HEK293 (cell line): Measurements from ENCODE around the gene MATN1.

Experiments used
- CTCF ChIA-PET: fragments of 350-600 bp; formaldehyde crosslinking; extraction: SDS; loops from one replicate; lab custom pipeline; 2021; ENCODE audit warnings: antibody characterized with exemption; lab: Yijun Ruan, JAX
- POLR2A ChIA-PET: fragments of 300-600 bp; formaldehyde crosslinking; extraction: SDS; loops from one replicate; lab custom pipeline; 2020; ENCODE audit warnings: antibody characterized with exemption, inconsistent platforms; lab: Yijun Ruan, JAX
- H3K27ac ChIP-seq: fragments of 200-500 bp; sonication (Bioruptor generic); 2 replicates; pipeline ENCODE4 v1.5.1; 2014; ENCODE audit warnings: low read depth, low read length, control low read depth, inconsistent platforms; ENCODE audit errors: extremely low read depth
- H3K36me3 ChIP-seq, 2 experiments: fragments of 200-500 bp in 1 of 2; sonication (Bioruptor generic) in 1 of 2; 1 replicate in 1 of 2; 2 replicates in 1 of 2; pipeline ENCODE4 v1.5.1; 2014 to 2017; ENCODE audit warnings: inconsistent platforms in 2 of 2, low read length in 2 of 2; ENCODE audit not compliant: control insufficient read depth in 2 of 2, insufficient read depth in 1 of 2
- H3K4me1 ChIP-seq: fragments of 200-500 bp; sonication (Bioruptor generic); 2 replicates; pipeline ENCODE4 v1.5.1; 2014; ENCODE audit warnings: mild to moderate bottlenecking, low read length, inconsistent platforms; ENCODE audit not compliant: control insufficient read depth, insufficient read depth
- H3K4me3 ChIP-seq: 2 replicates; pipeline ENCODE4 v1.5.1; 2011; ENCODE audit warnings: low read depth, mild to moderate bottlenecking, control low read depth, low read length, moderate library complexity
- H3K9me3 ChIP-seq: fragments of 200-500 bp; sonication (Bioruptor generic); 2 replicates; pipeline ENCODE4 v1.5.1; 2014; ENCODE audit warnings: low read depth, low read length, inconsistent platforms; ENCODE audit not compliant: control insufficient read depth, insufficient read depth
- EGR2 ChIP-seq: fragments of 450-650 bp; formaldehyde crosslinking; IDR thresholded peaks from 2 replicates; pipeline ENCODE4 v1.5.1; 2016; ENCODE audit warnings: low read depth, missing biosample characterization, missing genetic modification characterization
- MZF1 ChIP-seq: fragments of 450-650 bp; formaldehyde crosslinking; IDR thresholded peaks from 2 replicates; pipeline ENCODE4 v1.5.1; 2017; ENCODE audit warnings: missing biosample characterization, missing genetic modification characterization, borderline replicate concordance
- SCRT1 ChIP-seq: fragments of 450-650 bp; formaldehyde crosslinking; IDR thresholded peaks from 2 replicates; pipeline ENCODE4 v1.5.1; 2016; ENCODE audit warnings: missing biosample characterization, missing genetic modification characterization, borderline replicate concordance
- ZIC2 ChIP-seq: fragments of 450-650 bp; formaldehyde crosslinking; IDR thresholded peaks from 2 replicates; pipeline ENCODE4 v1.5.1; 2016; ENCODE audit warnings: missing biosample characterization, missing genetic modification characterization
- ZNF140 ChIP-seq: fragments of 450-650 bp; formaldehyde crosslinking; IDR thresholded peaks from 2 replicates; pipeline ENCODE4 v1.5.1; 2016; ENCODE audit warnings: missing biosample characterization, missing genetic modification characterization
- ZNF248 ChIP-seq: fragments of 450-650 bp; formaldehyde crosslinking; IDR thresholded peaks from 2 replicates; pipeline ENCODE4 v1.5.1; 2017; ENCODE audit warnings: missing biosample characterization, missing genetic modification characterization
- ZNF501 ChIP-seq: fragments of 450-650 bp; formaldehyde crosslinking; IDR thresholded peaks from 2 replicates; pipeline ENCODE4 v1.5.1; 2016; ENCODE audit warnings: missing biosample characterization, missing genetic modification characterization
- ZNF585B ChIP-seq: fragments of 450-650 bp; formaldehyde crosslinking; IDR thresholded peaks from 2 replicates; pipeline ENCODE4 v1.5.1; 2016; ENCODE audit warnings: missing biosample characterization, missing genetic modification characterization
- ZNF621 ChIP-seq: fragments of 450-650 bp; formaldehyde crosslinking; IDR thresholded peaks from 2 replicates; pipeline ENCODE4 v1.5.1; 2017; ENCODE audit warnings: missing biosample characterization, missing genetic modification characterization
- ZNF626 ChIP-seq: fragments of 450-650 bp; sonication (Bioruptor Pico); formaldehyde crosslinking; IDR thresholded peaks from 2 replicates; pipeline ENCODE4 v1.5.1; 2018; ENCODE audit warnings: missing biosample characterization, missing genetic modification characterization, inconsistent platforms
- ZNF792 ChIP-seq: fragments of 450-650 bp; formaldehyde crosslinking; IDR thresholded peaks from 2 replicates; pipeline ENCODE4 v1.5.1; 2016; ENCODE audit warnings: missing biosample characterization, missing genetic modification characterization
- TF ChIP-seq, protein P1 (sequence below): fragments of 450-650 bp; formaldehyde crosslinking; IDR thresholded peaks from 2 replicates; pipeline ENCODE4 v1.5.1; 2016; ENCODE audit warnings: missing biosample characterization, missing genetic modification characterization
- TF ChIP-seq, protein P2 (sequence below): fragments of 450-650 bp; formaldehyde crosslinking; IDR thresholded peaks from 2 replicates; pipeline ENCODE4 v1.5.1; 2016; ENCODE audit warnings: missing biosample characterization, missing genetic modification characterization
- TF ChIP-seq, protein P3 (sequence below): fragments of 450-650 bp; formaldehyde crosslinking; IDR thresholded peaks from 2 replicates; pipeline ENCODE4 v1.5.1; 2016; ENCODE audit warnings: missing biosample characterization, missing genetic modification characterization
- TF ChIP-seq, protein P4 (sequence below): fragments of 450-650 bp; formaldehyde crosslinking; IDR thresholded peaks from 2 replicates; pipeline ENCODE4 v1.5.1; 2016; ENCODE audit warnings: missing biosample characterization, missing genetic modification characterization
- TF ChIP-seq, protein P5 (sequence below): fragments of 450-650 bp; formaldehyde crosslinking; IDR thresholded peaks from 2 replicates; pipeline ENCODE4 v1.5.1; 2017; ENCODE audit warnings: missing biosample characterization, mild to moderate bottlenecking, missing genetic modification characterization, moderate library complexity
- TF ChIP-seq, protein P6 (sequence below): fragments of 450-650 bp; formaldehyde crosslinking; IDR thresholded peaks from 2 replicates; pipeline ENCODE4 v1.5.1; 2016; ENCODE audit warnings: missing biosample characterization, missing genetic modification characterization
- TF ChIP-seq, protein P7 (sequence below): fragments of 450-650 bp; formaldehyde crosslinking; IDR thresholded peaks from 2 replicates; pipeline ENCODE4 v1.5.1; 2017; ENCODE audit warnings: missing biosample characterization, missing genetic modification characterization

The MATN1 gene

DNA sequence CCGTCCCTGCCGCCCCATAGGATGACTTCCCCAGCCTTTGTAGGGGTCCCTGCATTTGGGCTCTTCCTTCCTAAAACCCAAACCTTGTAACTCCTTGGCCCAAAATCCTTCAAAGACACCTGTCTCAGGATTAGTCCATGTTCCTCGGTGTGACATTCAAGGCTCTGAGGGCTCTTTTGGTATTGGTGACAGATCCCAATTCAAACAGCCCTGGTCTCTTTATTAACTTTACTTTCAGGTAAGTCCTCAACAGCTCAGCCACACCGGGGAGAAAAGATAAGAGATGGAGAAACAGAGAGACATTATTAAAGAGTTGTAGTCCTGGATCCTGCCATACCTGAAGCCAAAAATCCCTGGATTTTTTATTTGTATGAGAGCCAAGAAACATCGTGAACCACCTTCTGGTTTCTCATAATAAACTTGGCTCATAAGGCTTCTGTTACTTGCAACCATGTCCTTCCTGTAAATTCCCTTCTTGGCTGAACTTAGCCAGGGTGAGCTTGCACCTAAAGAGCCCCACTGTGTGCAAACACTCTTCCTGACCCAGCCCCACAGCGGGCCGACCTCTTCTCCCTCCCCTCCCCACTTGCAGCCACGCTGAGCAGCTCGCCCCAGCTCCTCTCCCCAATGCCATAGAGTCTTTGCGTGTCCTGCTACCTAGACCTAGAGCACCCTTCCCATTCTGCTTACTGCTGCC, 7.9 kb upstream of the MATN1 start (continued):
- TF ChIP-seq, protein P1, sequence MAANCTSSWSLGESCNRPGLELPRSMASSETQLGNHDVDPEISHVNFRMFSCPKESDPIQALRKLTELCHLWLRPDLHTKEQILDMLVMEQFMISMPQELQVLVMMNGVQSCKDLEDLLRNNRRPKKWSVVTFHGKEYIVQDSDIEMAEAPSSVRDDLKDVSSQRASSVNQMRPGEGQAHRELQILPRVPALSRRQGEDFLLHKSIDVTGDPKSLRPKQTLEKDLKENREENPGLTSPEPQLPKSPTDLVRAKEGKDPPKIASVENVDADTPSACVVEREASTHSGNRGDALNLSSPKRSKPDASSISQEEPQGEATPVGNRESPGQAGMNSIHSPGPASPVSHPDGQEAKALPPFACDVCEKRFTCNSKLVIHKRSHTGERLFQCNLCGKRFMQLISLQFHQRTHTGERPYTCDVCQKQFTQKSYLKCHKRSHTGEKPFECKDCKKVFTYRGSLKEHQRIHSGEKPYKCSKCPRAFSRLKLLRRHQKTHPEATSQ (tag by site-specific recombination), result no peak
- TF ChIP-seq ZNF501 (tag by site-specific recombination) (no peak), SCRT1 (tag by site-specific recombination) (no peak), EGR2 (tag by site-specific recombination) (no peak), ZNF248 (tag by site-specific recombination) (no peak)
- TF ChIP-seq, protein P2, sequence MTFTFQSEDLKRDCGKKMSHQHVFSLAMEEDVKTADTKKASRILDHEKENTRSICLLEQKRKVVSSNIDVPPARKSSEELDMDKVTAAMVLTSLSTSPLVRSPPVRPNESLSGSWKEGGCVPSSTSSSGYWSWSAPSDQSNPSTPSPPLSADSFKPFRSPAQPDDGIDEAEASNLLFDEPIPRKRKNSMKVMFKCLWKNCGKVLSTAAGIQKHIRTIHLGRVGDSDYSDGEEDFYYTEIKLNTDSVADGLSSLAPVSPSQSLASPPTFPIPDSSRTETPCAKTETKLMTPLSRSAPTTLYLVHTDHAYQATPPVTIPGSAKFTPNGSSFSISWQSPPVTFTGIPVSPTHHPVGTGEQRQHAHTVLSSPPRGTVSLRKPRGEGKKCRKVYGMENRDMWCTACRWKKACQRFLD, result no peak
- TF ChIP-seq, protein P3, sequence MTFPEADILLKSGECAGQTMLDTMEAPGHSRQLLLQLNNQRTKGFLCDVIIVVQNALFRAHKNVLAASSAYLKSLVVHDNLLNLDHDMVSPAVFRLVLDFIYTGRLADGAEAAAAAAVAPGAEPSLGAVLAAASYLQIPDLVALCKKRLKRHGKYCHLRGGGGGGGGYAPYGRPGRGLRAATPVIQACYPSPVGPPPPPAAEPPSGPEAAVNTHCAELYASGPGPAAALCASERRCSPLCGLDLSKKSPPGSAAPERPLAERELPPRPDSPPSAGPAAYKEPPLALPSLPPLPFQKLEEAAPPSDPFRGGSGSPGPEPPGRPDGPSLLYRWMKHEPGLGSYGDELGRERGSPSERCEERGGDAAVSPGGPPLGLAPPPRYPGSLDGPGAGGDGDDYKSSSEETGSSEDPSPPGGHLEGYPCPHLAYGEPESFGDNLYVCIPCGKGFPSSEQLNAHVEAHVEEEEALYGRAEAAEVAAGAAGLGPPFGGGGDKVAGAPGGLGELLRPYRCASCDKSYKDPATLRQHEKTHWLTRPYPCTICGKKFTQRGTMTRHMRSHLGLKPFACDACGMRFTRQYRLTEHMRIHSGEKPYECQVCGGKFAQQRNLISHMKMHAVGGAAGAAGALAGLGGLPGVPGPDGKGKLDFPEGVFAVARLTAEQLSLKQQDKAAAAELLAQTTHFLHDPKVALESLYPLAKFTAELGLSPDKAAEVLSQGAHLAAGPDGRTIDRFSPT, result no peak
- TF ChIP-seq, protein P4, sequence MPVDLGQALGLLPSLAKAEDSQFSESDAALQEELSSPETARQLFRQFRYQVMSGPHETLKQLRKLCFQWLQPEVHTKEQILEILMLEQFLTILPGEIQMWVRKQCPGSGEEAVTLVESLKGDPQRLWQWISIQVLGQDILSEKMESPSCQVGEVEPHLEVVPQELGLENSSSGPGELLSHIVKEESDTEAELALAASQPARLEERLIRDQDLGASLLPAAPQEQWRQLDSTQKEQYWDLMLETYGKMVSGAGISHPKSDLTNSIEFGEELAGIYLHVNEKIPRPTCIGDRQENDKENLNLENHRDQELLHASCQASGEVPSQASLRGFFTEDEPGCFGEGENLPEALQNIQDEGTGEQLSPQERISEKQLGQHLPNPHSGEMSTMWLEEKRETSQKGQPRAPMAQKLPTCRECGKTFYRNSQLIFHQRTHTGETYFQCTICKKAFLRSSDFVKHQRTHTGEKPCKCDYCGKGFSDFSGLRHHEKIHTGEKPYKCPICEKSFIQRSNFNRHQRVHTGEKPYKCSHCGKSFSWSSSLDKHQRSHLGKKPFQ, result no peak

DNA sequence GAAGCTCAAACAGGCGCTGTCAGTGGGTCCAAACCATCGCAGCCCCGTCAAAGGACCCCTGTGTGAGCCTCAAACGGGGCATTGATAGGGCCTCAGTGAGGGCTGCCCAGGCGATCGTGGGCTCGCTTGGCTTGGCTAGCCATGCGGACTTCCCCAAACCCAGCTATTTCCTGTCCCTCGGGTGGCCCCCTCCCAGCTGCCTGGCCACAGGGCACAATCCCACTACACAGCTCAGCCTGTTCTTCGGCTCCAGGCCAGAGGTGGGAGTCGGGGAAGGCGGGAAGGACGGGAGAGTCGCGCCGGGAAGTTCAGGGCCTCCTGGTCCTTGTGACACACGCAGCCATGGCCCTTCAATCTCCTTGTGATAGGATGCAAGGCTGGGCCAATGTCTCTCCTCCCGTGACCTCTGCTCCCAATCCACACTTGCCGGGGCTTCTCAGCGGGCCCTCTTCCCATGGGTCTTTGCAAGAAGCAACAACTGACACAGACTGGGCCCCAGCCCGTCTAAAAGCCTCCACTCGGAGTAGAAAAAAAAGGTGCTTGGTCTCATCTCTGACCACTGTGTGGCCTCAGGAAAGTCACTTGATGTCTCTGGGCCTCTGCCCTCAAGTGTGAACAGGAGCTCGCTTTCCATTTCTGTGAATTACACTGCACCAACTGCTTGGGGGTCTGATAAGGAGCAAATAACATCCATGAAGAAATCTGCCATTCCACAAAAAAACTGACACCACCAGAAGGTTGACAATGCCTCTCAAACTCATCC, 7.1 kb upstream of the MATN1 start:
- ChIA-PET POLR2A (interaction anchor here (0.8 kb wide), 1 partner anchor 48 kb away, joined by 4 read pairs; no protein-coding TSS in a partner anchor), CTCF (interaction anchor here (0.6 to 13.2 kb wide), 6 partner anchors 10 to 1041 kb away, joined by 3 to 374 read pairs (median 3); no protein-coding TSS in a partner anchor)
- Histone ChIP-seq H3K36me3 (no peaks in the 10 kb centered on the region), H3K9me3 (no peaks in the 10 kb centered on the region), H3K4me1 (no peaks in the 10 kb centered on the region), H3K27ac (no peak overlapping the region), H3K4me3 (no peak overlapping the region)
- TF ChIP-seq ZNF140 (tag by site-specific recombination) (no peak), ZNF501 (tag by site-specific recombination) (no peak), ZNF626 (tag by site-specific recombination) (no peak), MZF1 (tag by site-specific recombination) (no peak), ZNF621 (tag by site-specific recombination) (no peak), ZNF585B (tag by site-specific recombination) (no peak), ZIC2 (tag by site-specific recombination) (no peak), ZNF792 (tag by site-specific recombination) (no peak)
- TF ChIP-seq, protein P5, sequence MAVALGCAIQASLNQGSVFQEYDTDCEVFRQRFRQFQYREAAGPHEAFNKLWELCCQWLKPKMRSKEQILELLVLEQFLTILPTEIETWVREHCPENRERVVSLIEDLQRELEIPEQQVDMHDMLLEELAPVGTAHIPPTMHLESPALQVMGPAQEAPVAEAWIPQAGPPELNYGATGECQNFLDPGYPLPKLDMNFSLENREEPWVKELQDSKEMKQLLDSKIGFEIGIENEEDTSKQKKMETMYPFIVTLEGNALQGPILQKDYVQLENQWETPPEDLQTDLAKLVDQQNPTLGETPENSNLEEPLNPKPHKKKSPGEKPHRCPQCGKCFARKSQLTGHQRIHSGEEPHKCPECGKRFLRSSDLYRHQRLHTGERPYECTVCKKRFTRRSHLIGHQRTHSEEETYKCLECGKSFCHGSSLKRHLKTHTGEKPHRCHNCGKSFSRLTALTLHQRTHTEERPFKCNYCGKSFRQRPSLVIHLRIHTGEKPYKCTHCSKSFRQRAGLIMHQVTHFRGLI (tag by site-specific recombination), result no peak
- TF ChIP-seq, protein P6, sequence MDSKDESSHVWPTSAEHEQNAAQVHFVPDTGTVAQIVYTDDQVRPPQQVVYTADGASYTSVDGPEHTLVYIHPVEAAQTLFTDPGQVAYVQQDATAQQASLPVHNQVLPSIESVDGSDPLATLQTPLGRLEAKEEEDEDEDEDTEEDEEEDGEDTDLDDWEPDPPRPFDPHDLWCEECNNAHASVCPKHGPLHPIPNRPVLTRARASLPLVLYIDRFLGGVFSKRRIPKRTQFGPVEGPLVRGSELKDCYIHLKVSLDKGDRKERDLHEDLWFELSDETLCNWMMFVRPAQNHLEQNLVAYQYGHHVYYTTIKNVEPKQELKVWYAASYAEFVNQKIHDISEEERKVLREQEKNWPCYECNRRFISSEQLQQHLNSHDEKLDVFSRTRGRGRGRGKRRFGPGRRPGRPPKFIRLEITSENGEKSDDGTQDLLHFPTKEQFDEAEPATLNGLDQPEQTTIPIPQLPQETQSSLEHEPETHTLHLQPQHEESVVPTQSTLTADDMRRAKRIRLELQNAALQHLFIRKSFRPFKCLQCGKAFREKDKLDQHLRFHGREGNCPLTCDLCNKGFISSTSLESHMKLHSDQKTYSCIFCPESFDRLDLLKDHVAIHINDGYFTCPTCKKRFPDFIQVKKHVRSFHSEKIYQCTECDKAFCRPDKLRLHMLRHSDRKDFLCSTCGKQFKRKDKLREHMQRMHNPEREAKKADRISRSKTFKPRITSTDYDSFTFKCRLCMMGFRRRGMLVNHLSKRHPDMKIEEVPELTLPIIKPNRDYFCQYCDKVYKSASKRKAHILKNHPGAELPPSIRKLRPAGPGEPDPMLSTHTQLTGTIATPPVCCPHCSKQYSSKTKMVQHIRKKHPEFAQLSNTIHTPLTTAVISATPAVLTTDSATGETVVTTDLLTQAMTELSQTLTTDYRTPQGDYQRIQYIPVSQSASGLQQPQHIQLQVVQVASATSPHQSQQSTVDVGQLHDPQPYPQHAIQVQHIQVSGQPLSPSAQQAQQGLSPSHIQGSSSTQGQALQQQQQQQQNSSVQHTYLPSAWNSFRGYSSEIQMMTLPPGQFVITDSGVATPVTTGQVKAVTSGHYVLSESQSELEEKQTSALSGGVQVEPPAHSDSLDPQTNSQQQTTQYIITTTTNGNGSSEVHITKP, result no peak
- TF ChIP-seq, protein P7, sequence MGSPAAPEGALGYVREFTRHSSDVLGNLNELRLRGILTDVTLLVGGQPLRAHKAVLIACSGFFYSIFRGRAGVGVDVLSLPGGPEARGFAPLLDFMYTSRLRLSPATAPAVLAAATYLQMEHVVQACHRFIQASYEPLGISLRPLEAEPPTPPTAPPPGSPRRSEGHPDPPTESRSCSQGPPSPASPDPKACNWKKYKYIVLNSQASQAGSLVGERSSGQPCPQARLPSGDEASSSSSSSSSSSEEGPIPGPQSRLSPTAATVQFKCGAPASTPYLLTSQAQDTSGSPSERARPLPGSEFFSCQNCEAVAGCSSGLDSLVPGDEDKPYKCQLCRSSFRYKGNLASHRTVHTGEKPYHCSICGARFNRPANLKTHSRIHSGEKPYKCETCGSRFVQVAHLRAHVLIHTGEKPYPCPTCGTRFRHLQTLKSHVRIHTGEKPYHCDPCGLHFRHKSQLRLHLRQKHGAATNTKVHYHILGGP (tag by site-specific recombination), result no peak
- TF ChIP-seq, protein P1 (tag by site-specific recombination), result no peak
